Right lobe of liver (tissue), 4 donors: Measurements from ENCODE around the gene CAD.

Experiments
- CTCF ChIP-seq, 4 donors: fragments of 200-600 bp in 3 of 4; fragments of 450-650 bp in 1 of 4; IDR thresholded peaks; one replicate each; pipeline versions ENCODE4 v1.5.1 to v1.8.0; 2016 to 2022; ENCODE audit warnings: antibody characterized with exemption in 4 of 4, mild to moderate bottlenecking in 2 of 4
- POLR2A ChIP-seq: fragments of 450-650 bp; IDR thresholded peaks from one replicate; pipeline ENCODE4 v1.6.1; 2017; ENCODE audit warnings: antibody characterized with exemption, mild to moderate bottlenecking
- donor health status: DM: no; HTN: no; CAD: no.
- donor health status: DM: no; HTN: no; CAD: no.
- donor health status: DM: no; HTN: yes; CAD: no.

DNA sequence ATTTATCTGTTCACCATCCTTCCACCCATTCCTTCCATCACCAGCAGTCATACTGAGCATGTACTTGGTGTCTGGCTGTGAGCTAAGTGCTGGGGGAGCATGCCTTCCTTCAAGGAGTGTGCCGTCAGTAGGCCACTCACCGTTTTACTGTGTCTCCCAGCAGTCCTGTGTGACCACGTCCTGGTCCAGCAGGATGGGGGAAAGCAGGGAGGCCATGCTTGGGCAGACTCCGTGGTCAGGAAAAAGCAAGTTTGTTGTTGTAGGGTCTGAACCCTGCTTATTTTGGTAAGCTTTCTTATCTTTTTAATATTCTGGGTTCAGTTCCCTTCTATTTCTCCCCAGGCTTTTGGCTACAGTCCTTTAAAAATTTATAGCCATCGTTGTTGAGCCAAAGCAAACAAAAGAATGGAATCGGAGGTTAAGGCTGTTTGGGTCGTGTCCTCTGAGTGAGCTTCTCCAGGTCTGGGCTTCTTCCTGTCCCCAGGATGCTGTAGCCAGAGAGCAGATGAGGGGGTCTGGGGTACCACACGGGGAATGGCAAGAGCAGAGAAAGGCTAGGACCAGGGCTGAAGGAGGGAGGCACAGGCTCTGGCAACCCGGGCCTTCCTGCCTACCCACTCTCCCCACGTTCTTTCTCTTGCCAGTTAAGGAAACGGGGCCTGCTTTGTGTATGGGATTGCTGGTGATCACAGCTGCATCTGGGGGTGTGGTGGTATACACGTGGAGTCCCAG lies 32.2 kb downstream of the CAD start:
- no peak for TF ChIP-seq POLR2A
- TF ChIP-seq CTCF (IDR thresholded peaks at IDR 0.05): no peak
